Parathyroid adenoma (tissue), 2 donors: Measurements from ENCODE around the gene UPK3A.
"Not testable (repeated sequence)": the region's sequence is repeated elsewhere in the genome, so short reads cannot be mapped to it uniquely, and the experiment has no call there.

ENCODE experiments used
- H2AFZ ChIP-seq: fragments of 300-600 bp; sonication (generic); one replicate; pipeline ENCODE4 v1.7.0; 2017; ENCODE audit warnings: antibody characterized with exemption, mild to moderate bottlenecking
- H3K27ac ChIP-seq: fragments of 300-600 bp; sonication (generic); one replicate; pipeline ENCODE4 v1.7.0; 2017
- H3K27me3 ChIP-seq: fragments of 300-600 bp; sonication (generic); one replicate; pipeline ENCODE4 v1.7.0; 2017; ENCODE audit warnings: low read length; ENCODE audit not compliant: control insufficient read depth, insufficient read depth
- H3K36me3 ChIP-seq: fragments of 300-600 bp; sonication (generic); one replicate; pipeline ENCODE4 v1.7.0; 2017; ENCODE audit warnings: low read length; ENCODE audit not compliant: control insufficient read depth, insufficient read depth
- H3K4me1 ChIP-seq: fragments of 300-600 bp; sonication (generic); one replicate; pipeline ENCODE4 v1.7.0; 2017; ENCODE audit warnings: control low read depth
- H3K4me2 ChIP-seq: fragments of 300-600 bp; sonication (generic); one replicate; pipeline ENCODE4 v1.7.0; 2017; ENCODE audit warnings: low read length
- H3K4me3 ChIP-seq: fragments of 300-600 bp; sonication (generic); one replicate; pipeline ENCODE4 v1.7.0; 2017; ENCODE audit warnings: low read depth, low read length
- H3K79me2 ChIP-seq: fragments of 300-600 bp; sonication (generic); one replicate; pipeline ENCODE4 v1.7.0; 2017; ENCODE audit warnings: control low read depth
- H3K9ac ChIP-seq: fragments of 300-600 bp; sonication (generic); one replicate; pipeline ENCODE4 v1.7.0; 2017; ENCODE audit warnings: mild to moderate bottlenecking
- H3K9me3 ChIP-seq: fragments of 300-600 bp; sonication (generic); one replicate; pipeline ENCODE4 v1.7.0; 2017; ENCODE audit warnings: low read length; ENCODE audit not compliant: control insufficient read depth
- TF ChIP-seq, protein P1 (sequence below): fragments of 300-600 bp; sonication (generic); IDR thresholded peaks from one replicate; pipeline ENCODE4 v1.7.0; 2017; ENCODE audit warnings: antibody characterized with exemption, mild to moderate bottlenecking
- donor health status: primary hyperparathyroidism.

Gene UPK3A

DNA sequence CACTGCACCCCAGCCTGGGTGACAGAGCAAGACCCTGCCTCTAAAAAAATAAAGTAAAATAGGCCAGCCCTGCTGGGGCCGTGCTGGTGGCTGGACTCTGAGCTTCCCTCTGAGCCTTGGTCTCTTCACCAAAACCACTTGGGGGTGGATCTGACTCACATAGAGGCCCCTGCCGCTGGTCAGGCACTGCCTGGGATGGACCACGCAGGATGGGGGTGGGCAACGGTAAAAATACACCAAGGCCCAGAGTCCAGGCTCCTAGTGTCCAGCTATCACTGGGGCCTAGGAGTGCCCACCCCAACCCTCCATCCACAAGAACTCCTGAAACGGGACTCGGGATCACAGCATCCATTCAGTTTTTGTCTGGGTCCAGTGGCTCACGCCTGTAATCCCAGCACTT is 12.3 kb upstream of the UPK3A start:
- no peak overlapping the region for H3K4me2 ChIP-seq
- no peaks in the 10 kb centered on the region for H3K27me3 ChIP-seq
- H2AFZ ChIP-seq, result no peak overlapping the region
- no peak overlapping the region for H3K9ac ChIP-seq
- H3K36me3 ChIP-seq, result no peaks in the 10 kb centered on the region
- TF ChIP-seq, protein P1, sequence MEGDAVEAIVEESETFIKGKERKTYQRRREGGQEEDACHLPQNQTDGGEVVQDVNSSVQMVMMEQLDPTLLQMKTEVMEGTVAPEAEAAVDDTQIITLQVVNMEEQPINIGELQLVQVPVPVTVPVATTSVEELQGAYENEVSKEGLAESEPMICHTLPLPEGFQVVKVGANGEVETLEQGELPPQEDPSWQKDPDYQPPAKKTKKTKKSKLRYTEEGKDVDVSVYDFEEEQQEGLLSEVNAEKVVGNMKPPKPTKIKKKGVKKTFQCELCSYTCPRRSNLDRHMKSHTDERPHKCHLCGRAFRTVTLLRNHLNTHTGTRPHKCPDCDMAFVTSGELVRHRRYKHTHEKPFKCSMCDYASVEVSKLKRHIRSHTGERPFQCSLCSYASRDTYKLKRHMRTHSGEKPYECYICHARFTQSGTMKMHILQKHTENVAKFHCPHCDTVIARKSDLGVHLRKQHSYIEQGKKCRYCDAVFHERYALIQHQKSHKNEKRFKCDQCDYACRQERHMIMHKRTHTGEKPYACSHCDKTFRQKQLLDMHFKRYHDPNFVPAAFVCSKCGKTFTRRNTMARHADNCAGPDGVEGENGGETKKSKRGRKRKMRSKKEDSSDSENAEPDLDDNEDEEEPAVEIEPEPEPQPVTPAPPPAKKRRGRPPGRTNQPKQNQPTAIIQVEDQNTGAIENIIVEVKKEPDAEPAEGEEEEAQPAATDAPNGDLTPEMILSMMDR, result no peak
- H3K4me3 ChIP-seq, result no peak overlapping the region
- no peaks in the 10 kb centered on the region for H3K9me3 ChIP-seq
- H3K79me2 ChIP-seq, result no peaks in the 10 kb centered on the region
- H3K27ac ChIP-seq, result peak overlapping the region; percentile 39
- H3K4me1 ChIP-seq, result peaks cover 2% of the 10 kb centered on the region

DNA sequence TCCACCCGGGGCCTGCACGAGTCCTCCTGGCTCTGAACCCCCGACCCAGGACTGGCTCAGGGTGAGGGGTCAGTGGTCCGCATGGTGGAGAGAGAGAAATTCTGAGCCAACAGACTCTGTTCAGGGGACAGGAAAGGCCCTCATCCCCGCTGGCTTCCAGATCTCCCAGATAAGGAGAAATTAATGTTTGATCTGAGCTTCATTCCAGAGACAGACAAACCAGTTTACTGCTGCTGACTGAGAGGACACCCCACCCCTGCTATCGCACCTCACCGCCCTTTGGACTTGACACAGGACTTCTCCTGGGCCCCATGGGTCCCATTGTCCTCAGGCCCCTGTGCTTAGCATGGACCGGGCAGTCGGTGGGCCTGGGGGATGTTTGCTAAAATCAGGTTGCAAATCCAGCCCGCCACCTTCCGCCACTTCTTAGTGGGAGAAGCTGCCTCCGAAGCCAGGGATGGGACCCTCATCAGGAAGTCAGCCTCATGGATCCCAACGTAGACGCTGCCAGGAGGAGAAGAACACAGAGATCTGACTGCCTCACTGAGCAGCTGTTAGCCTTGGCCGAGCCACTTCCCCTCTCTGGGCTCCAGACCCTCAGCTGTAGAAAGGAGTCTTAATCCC is 11.2 kb upstream of the UPK3A start:
- H3K9me3 ChIP-seq, result no peaks in the 10 kb centered on the region
- H3K36me3 ChIP-seq, result no peaks in the 10 kb centered on the region
- no peak overlapping the region for H3K9ac ChIP-seq
- peak overlapping the region; percentile 22 for H3K4me2 ChIP-seq
- no peak overlapping the region for H3K4me3 ChIP-seq
- H3K79me2 ChIP-seq, result no peaks in the 10 kb centered on the region
- peaks cover 2% of the 10 kb centered on the region for H3K4me1 ChIP-seq
- TF ChIP-seq, protein P1, result no peak
- H3K27me3 ChIP-seq, result no peaks in the 10 kb centered on the region
- no peak overlapping the region for H3K27ac ChIP-seq
- peak overlapping the region; percentile 8 for H2AFZ ChIP-seq

DNA sequence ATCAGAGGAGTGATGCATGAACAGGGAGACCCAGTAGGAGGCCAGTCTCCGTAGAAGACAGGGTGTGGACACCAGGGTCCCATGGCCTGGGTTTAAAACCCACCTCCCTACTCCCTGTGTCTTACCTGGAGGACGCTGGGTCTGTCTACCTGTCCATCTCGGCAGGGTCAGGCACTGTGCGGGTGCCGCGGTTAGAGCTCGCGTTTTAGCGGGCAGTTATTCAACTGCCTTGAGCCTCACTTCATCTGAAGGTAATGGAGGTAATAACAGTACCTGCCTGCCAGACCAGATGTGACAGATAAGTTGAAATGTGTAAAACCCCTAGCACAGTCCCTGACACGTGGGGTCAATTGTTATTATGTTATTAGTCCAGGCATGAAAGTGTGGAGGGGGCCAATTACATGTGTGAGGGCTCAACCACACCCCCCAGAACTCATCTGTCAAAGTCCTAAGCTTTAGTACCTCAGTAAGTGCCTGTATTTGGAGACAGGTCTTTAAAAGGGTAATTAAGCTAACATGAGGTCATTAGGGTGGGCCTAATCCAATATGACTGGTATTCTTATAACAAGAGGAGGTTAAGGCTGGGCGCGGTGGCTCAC is 8.1 kb upstream of the UPK3A start:
- Histone ChIP-seq H3K9ac (no peak overlapping the region), H3K27ac (no peak overlapping the region), H3K9me3 (no peaks in the 10 kb centered on the region), H3K4me3 (no peak overlapping the region), H3K4me1 (peaks cover 2% of the 10 kb centered on the region), H3K79me2 (no peaks in the 10 kb centered on the region), H3K36me3 (no peaks in the 10 kb centered on the region), H2AFZ (no peak overlapping the region), H3K27me3 (no peaks in the 10 kb centered on the region), H3K4me2 (no peak overlapping the region)
- TF ChIP-seq, protein P1, result no peak

DNA sequence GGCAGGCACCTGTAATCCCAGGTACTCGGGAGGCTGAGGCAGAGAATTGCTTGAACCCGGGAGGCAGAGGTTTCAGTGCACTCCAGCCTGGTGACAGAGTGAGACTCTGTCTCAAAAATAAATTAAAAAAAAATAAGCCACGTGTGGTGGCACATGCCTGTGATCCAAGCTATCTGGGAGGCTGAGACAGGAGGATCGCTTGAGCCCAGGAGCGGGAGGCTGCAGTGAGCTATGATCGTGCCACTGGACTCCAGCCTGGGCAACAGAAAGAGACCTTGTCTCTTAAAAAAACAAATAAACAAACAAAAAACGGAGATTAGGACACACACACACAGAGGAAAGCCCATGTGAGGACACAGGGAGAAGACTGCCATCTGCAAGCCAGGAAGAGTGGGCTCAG is 7.0 kb upstream of the UPK3A start:
- not testable (repeated sequence) for H3K27me3 ChIP-seq

DNA sequence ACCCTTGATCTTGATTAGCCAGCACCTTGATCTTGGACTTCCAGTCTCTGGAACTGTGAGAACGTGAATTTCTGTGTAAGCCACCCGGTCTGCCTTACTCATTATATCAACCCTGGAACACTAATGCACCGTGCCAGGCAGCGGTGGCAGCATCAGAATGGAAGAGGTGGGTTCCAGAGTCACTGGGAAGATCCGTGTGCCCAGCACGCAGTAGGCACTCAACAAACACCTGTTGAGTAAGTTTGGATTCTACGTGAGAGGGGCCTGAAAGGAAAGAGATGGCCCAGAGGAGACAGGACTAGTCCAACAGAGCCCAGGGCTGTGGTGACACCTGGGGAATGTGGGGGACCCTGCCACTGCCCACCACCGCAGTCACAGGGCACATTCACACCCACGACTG is 6.6 kb upstream of the UPK3A start:
- TF ChIP-seq, protein P1, result no peak

More for the DNA sequence above, 7.0 kb upstream of the UPK3A start:
- not testable (repeated sequence) for H3K4me1 ChIP-seq, H3K9ac ChIP-seq, H3K79me2 ChIP-seq, H3K36me3 ChIP-seq, H3K4me2 ChIP-seq, H3K27ac ChIP-seq, H3K4me3 ChIP-seq, H3K9me3 ChIP-seq, H2AFZ ChIP-seq

More for the DNA sequence above, 6.6 kb upstream of the UPK3A start:
- Histone ChIP-seq H3K4me2 (no peak overlapping the region), H3K36me3 (no peaks in the 10 kb centered on the region), H3K27ac (no peak overlapping the region), H3K9me3 (no peaks in the 10 kb centered on the region), H3K9ac (no peak overlapping the region), H3K79me2 (no peaks in the 10 kb centered on the region), H2AFZ (no peak overlapping the region), H3K4me3 (no peak overlapping the region), H3K4me1 (peaks cover 2% of the 10 kb centered on the region), H3K27me3 (no peaks in the 10 kb centered on the region)
